HG02759 (cell line): ENCODE data around the gene SPDYE3.

Experiments used
- ATAC-seq: cut with Tn5 transposase; IDR thresholded peaks from one replicate; pipeline ENCODE4 v1.9.1; 2021; ENCODE audit warnings: mild to moderate bottlenecking, moderate library complexity; ENCODE audit not compliant: unreplicated experiment

The SPDYE3 gene

GRCh38 chr7:100369105-100369504, 61.6 kb downstream of the SPDYE3 start:
- ATAC-seq: peak; percentile 63

- ATAC-seq: no peak
Measured at GRCh38 chr7:100370303-100370702, 62.8 kb downstream of the SPDYE3 start.

GRCh38 chr7:100370746-100371145, 63.2 kb downstream of the SPDYE3 start:
- ATAC-seq: no peak

- no peak for ATAC-seq
Measured at GRCh38 chr7:100371561-100372171, 64.2 kb downstream of the SPDYE3 start.
